ENCODE measurements around the gene NECTIN1. TPM values are rescaled to one million over a fixed set of nuclear protein-coding genes. Genes with fewer than 3 reads are reported as not detected.

Gene NECTIN1
- total and polyA plus RNA-seq, 2 of the 4 experiments (the other 2 are of a cell fraction) = 2.3 to 4.2 TPM

GRCh38 chr11:119610836-119611426 lies 118.1 kb downstream of the NECTIN1 start:
- Histone ChIP-seq H4K5ac (ENCODE audit: low read depth, low read length) (no peak overlapping the region), H3K56ac (ENCODE audit: extremely low read depth, insufficient read depth, low read length) (no peak overlapping the region), H3K9me3 (ENCODE audit: control insufficient read depth, insufficient read depth, low read length) (no peaks in the 10 kb centered on the region), H2AFZ (replicated peaks; ENCODE audit: low read length, poor library complexity) (no peak overlapping the region), H3K23ac (ENCODE audit: low read depth, low read length) (no peak overlapping the region), H2BK120ac (ENCODE audit: low read depth, low read length) (no peak overlapping the region), H3K27ac (ENCODE audit: insufficient read depth, low read length) (no peak overlapping the region), H2BK5ac (ENCODE audit: low read depth, low read length, poor library complexity, severe bottlenecking) (no peak overlapping the region), H2BK15ac (ENCODE audit: low read depth, low read length) (no peak overlapping the region), H2BK20ac (ENCODE audit: low read depth, low read length) (no peak overlapping the region), H3K18ac (ENCODE audit: low read depth, low read length) (no peak overlapping the region), H4K8ac (ENCODE audit: low read depth in 2 of 2, low read length in 2 of 2) (no peak overlapping the region), H3K79me1 (ENCODE audit: low read depth in 1 of 2, low read length in 2 of 2) (no peaks in the 10 kb centered on the region), H4K20me1 (ENCODE audit: insufficient read depth, low read length) (no peaks in the 10 kb centered on the region), H3K27me3 (ENCODE audit: control insufficient read depth, insufficient read depth, low read length) (peaks cover 27% of the 10 kb centered on the region), H3K14ac (replicated peaks; ENCODE audit: low read depth, low read length) (no peak overlapping the region), H2AK5ac (ENCODE audit: low read depth, low read length) (no peak overlapping the region), H3K9ac (ENCODE audit: low read depth, low read length) (no peak overlapping the region), H2AK9ac (replicated peaks; ENCODE audit: low read depth, low read length, poor library complexity) (no peak overlapping the region), H3K4me2 (ENCODE audit: low read depth, low read length) (no peak overlapping the region), H4K91ac (ENCODE audit: insufficient read depth, low read depth, low read length) (no peak overlapping the region), H3K9me1 (ENCODE audit: insufficient read depth, low read length) (peaks cover 3% of the 10 kb centered on the region; the same call in 1 of the 2 replicates), H3K4me3 (ENCODE audit: insufficient read depth, low read depth, low read length) (no peak overlapping the region), H3K4ac (ENCODE audit: low read depth, low read length) (no peak overlapping the region), H3K4me1 (ENCODE audit: control insufficient read depth, insufficient read depth, low read length) (peaks cover 7% of the 10 kb centered on the region), H3K36me3 (ENCODE audit: control insufficient read depth, insufficient read depth, low read length) (no peaks in the 10 kb centered on the region)
- ChIA-PET CTCF (no interaction called here), POLR2A (ENCODE audit: unreplicated experiment) (no interaction called here)
- 56% methylated on average over 1 of the region's 5 CpGs; no CpG with 5 or more reads in 1 of the 2 experiments for WGBS, 2 experiments (ENCODE audit: extremely low coverage in 2 of 2, insufficient read length in 1 of 2)
- ATAC-seq (ENCODE audit: low read depth) = no peak
- TF ChIP-seq CTCF (conservative IDR thresholded peaks at IDR 0.05; ENCODE audit: low read depth, low read length) = no peak
- no peak for TF ChIP-seq ELK1 (IDR thresholded peaks at IDR 0.05; ENCODE audit: borderline replicate concordance, low read depth, low read length)
- no peak for TF ChIP-seq USF2 (IDR thresholded peaks at IDR 0.05; ENCODE audit: low read depth, low read length)
- TF ChIP-seq MAFK (IDR thresholded peaks at IDR 0.05; ENCODE audit: low read depth, low read length) = no peak
- no peak for TF ChIP-seq MXI1 (IDR thresholded peaks at IDR 0.05; ENCODE audit: borderline replicate concordance, low read depth, low read length)
- no peak for TF ChIP-seq NFE2L2 (IDR thresholded peaks at IDR 0.05; ENCODE audit: low read depth, low read length)
- no peak for TF ChIP-seq FOS (IDR thresholded peaks at IDR 0.05; ENCODE audit: low read depth, low read length)
- no peak for TF ChIP-seq MAZ (IDR thresholded peaks at IDR 0.05; ENCODE audit: borderline replicate concordance, low read depth, low read length)
- no peak for TF ChIP-seq CEBPB (IDR thresholded peaks at IDR 0.05; ENCODE audit: low read depth, low read length)
- TF ChIP-seq RCOR1 (IDR thresholded peaks at IDR 0.05; ENCODE audit: insufficient replicate concordance, low read length) = no peak
- TF ChIP-seq RAD21 (IDR thresholded peaks at IDR 0.05; ENCODE audit: low read length) = no peak
- no peak for TF ChIP-seq SMC3 (IDR thresholded peaks at IDR 0.05; ENCODE audit: low read depth, low read length)
- TF ChIP-seq RFX5 (IDR thresholded peaks at IDR 0.05; ENCODE audit: low read depth, low read length) = no peak
- intact Hi-C loops (cut with micrococcal nuclease) = no loop called here
- BruUV-seq (replicated peaks) = no TSS peak
- no peak for DNase-seq
- dilution Hi-C loops (cut with HindIII; ENCODE audit: low sequenced_read_pairs, unreplicated experiment) = no loop called here
- in situ Hi-C loops (cut with MboI; ENCODE audit: low sequenced_read_pairs) = no loop called here

Measured in IMR-90 (cell line).